ENCODE results near the gene BORCS5. TPM values are rescaled to one million over a fixed set of nuclear protein-coding genes. Genes with fewer than 3 reads are reported as not detected.

The BORCS5 gene
- total RNA-seq, 4 donors from 2014 or later, result 8.3 to 22.7 (median 15.3) TPM

GRCh38 chr12:12378616-12379015 is 21.7 kb downstream of the BORCS5 start:
- Histone ChIP-seq H3K27me3 (no peaks in the 10 kb centered on the region), H3K27ac (peak overlapping the region in 1 of 4 donors; percentile 39), H3K9me3 (no peaks in the 10 kb centered on the region), H3K4me3 (no peak overlapping the region), H3K36me3 (no peaks in the 10 kb centered on the region), H3K4me1 (peaks cover 0 to 10% (median 0%) of the 10 kb centered on the region in 4 donors)
- no peak for DNase-seq
- TF ChIP-seq CTCF (IDR thresholded peaks at IDR 0.05) (no peak), POLR2A (IDR thresholded peaks at IDR 0.05) (no peak)

- no peak overlapping the region for H3K4me3 ChIP-seq
- no peaks in the 10 kb centered on the region for H3K36me3 ChIP-seq
- no peak for DNase-seq
- no peaks in the 10 kb centered on the region for H3K27me3 ChIP-seq
- H3K4me1 ChIP-seq, result peaks cover 0 to 10% (median 3%) of the 10 kb centered on the region in 4 donors
- H3K9me3 ChIP-seq, result no peaks in the 10 kb centered on the region
- no peak for TF ChIP-seq POLR2A (IDR thresholded peaks at IDR 0.05)
- no peak for TF ChIP-seq CTCF (IDR thresholded peaks at IDR 0.05)
- peak overlapping the region; percentile 11 to 59 (median 32) for H3K27ac ChIP-seq
These were observed 23.2 kb downstream of the BORCS5 start for GRCh38 chr12:12379831-12380730.

GRCh38 chr12:12380949-12381593 is 24.2 kb downstream of the BORCS5 start:
- Histone ChIP-seq H3K4me1 (peaks cover 0 to 12% (median 5%) of the 10 kb centered on the region in 4 donors), H3K27me3 (no peaks in the 10 kb centered on the region), H3K36me3 (no peaks in the 10 kb centered on the region), H3K9me3 (no peaks in the 10 kb centered on the region), H3K4me3 (no peak overlapping the region), H3K27ac (peak overlapping the region in 1 of 4 donors; percentile 59)
- no peak for TF ChIP-seq CTCF (IDR thresholded peaks at IDR 0.05)
- no peak for TF ChIP-seq POLR2A (IDR thresholded peaks at IDR 0.05)
- DNase-seq, result no peak

GRCh38 chr12:12381982-12382381 is 25.1 kb downstream of the BORCS5 start:
- Histone ChIP-seq H3K4me3 (no peak overlapping the region), H3K27me3 (no peaks in the 10 kb centered on the region), H3K36me3 (no peaks in the 10 kb centered on the region), H3K27ac (no peak overlapping the region), H3K9me3 (no peaks in the 10 kb centered on the region), H3K4me1 (peaks cover 0 to 12% (median 5%) of the 10 kb centered on the region in 4 donors)
- no peak for TF ChIP-seq CTCF (IDR thresholded peaks at IDR 0.05)
- TF ChIP-seq POLR2A (IDR thresholded peaks at IDR 0.05), result no peak
- no peak for DNase-seq

- H3K27me3 ChIP-seq, result no peaks in the 10 kb centered on the region
- peak in 1 of 3 donors; percentile 53 for DNase-seq
- no peaks in the 10 kb centered on the region for H3K9me3 ChIP-seq
- peaks cover 0 to 12% (median 4%) of the 10 kb centered on the region in 4 donors for H3K4me1 ChIP-seq
- H3K27ac ChIP-seq, result peak overlapping the region; percentile 18 to 69 (median 56)
- no peaks in the 10 kb centered on the region for H3K36me3 ChIP-seq
- no peak overlapping the region for H3K4me3 ChIP-seq
- no peak for TF ChIP-seq CTCF (IDR thresholded peaks at IDR 0.05)
- no peak for TF ChIP-seq POLR2A (IDR thresholded peaks at IDR 0.05)
These were observed 27.9 kb downstream of the BORCS5 start for GRCh38 chr12:12384571-12385340.
